GM18868 (cell line): Measurements from ENCODE around the gene CTDP1.

Experiments used
- ATAC-seq: cut with Tn5 transposase; IDR thresholded peaks from one replicate; pipeline ENCODE4 v1.9.1; 2021; ENCODE audit warnings: mild to moderate bottlenecking, moderate library complexity; ENCODE audit not compliant: unreplicated experiment

Gene CTDP1, protein sequence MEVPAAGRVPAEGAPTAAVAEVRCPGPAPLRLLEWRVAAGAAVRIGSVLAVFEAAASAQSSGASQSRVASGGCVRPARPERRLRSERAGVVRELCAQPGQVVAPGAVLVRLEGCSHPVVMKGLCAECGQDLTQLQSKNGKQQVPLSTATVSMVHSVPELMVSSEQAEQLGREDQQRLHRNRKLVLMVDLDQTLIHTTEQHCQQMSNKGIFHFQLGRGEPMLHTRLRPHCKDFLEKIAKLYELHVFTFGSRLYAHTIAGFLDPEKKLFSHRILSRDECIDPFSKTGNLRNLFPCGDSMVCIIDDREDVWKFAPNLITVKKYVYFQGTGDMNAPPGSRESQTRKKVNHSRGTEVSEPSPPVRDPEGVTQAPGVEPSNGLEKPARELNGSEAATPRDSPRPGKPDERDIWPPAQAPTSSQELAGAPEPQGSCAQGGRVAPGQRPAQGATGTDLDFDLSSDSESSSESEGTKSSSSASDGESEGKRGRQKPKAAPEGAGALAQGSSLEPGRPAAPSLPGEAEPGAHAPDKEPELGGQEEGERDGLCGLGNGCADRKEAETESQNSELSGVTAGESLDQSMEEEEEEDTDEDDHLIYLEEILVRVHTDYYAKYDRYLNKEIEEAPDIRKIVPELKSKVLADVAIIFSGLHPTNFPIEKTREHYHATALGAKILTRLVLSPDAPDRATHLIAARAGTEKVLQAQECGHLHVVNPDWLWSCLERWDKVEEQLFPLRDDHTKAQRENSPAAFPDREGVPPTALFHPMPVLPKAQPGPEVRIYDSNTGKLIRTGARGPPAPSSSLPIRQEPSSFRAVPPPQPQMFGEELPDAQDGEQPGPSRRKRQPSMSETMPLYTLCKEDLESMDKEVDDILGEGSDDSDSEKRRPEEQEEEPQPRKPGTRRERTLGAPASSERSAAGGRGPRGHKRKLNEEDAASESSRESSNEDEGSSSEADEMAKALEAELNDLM

GRCh38 chr18:79679552-79680099 lies at the start of gene CTDP1:
Gene CTDP1, plus strand, starts transcription at chr18:79679803. Its CDS starts 145 bp downstream, at chr18:79679948.
- ATAC-seq, result peak; percentile 67

DNA sequence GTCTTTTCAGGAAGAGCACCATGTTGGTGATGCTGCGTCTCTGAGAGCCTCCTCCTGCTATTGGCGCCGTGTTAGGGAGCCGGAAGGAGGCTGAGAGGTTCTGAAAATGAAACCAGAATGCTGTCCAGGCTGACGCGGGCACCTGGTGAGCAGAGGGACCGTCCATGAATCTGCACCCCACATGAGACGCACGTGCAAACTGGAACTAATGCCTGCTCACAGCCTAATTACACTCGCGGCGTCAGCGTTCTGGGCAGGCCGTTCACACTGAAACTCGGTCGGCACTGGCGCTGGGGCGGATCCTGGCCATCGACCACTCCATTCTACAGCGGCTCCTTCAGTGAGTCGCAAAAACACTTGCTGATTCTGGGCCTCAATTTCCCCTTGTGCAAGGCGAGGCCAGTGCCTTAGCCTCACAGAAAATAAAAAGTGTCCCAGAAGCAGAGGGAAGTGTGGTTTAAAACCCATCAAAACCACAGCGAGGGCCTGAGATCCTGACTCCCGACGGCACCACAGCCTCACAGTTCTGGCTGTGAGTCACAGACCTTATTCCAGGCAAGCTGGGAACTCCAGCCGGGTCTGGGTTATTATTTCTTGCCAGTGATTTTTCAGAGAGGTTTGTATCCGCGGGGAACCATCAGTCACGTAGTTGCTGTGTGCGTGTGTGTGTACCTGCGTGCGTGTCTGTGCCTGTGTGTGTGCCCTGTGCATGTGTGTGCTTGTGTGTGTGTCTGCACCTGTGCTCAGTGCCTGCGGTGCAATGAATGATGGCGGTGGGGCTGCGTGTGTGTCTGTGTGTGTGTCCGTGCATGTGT lies 49.1 kb upstream of the CTDP1 start:
- no peak for ATAC-seq

DNA sequence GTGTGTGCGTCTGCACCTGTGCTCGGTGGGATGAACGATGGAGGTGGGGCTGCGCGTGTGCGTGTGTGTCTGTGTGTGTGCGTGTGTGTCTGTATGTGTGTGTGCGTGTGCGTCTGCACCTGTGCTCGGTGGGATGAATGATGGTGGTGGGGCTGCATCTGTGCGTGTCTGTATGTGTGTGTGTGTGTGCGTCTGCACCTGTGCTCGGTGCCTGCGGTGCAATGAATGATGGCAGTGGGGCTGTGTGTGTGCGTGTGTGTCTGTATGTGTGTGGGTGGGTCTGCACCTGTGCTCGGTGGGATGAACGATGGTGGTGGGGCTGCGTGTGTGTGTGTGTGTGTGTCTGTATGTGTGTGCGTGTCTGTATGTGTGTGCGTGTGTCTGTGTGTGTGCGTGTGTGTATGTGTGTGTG lies 48.5 kb upstream of the CTDP1 start:
- no peak for ATAC-seq

- ATAC-seq, result no peak
Measured at GRCh38 chr18:79631761-79632446, 47.7 kb upstream of the CTDP1 start.

- ATAC-seq, result no peak
Measured at GRCh38 chr18:79632765-79633164, 46.8 kb upstream of the CTDP1 start.

DNA sequence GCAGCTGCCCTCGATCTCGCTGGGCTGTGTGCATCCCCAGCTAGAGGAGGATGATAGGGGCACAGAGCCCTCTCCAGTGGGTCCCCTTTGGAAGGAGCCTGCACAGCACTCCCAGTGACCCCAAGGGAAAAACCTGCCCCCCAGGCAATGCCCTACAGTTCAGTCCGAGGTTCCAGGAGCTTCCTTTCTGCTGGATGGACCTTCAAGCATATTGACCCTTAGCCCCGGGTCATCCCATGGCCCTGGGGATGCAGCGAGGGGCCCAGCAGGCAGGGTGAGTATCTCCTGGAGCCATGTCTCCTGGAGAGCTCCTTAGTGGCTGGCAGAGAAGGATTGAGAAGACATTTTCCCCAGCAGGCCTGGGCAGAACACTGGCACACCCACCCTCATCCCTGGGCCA lies 45.4 kb upstream of the CTDP1 start:
- no peak for ATAC-seq

GRCh38 chr18:79634593-79635426 lies 44.8 kb upstream of the CTDP1 start:
- ATAC-seq, result no peak

DNA sequence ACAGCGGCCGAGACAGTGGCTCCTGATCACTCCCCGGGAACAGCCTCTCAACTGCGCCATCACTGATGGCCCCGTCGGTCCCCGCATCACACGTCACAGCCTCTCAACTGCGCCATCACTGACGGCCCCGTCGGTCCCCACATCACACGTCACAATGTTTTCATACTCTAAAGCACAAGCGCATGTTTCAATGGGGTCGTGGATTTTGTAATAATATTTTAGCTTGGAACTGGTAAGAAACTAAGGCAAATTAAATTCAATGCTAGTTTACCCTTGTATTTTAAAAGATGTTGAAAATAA lies 44.2 kb upstream of the CTDP1 start:
- no peak for ATAC-seq

DNA sequence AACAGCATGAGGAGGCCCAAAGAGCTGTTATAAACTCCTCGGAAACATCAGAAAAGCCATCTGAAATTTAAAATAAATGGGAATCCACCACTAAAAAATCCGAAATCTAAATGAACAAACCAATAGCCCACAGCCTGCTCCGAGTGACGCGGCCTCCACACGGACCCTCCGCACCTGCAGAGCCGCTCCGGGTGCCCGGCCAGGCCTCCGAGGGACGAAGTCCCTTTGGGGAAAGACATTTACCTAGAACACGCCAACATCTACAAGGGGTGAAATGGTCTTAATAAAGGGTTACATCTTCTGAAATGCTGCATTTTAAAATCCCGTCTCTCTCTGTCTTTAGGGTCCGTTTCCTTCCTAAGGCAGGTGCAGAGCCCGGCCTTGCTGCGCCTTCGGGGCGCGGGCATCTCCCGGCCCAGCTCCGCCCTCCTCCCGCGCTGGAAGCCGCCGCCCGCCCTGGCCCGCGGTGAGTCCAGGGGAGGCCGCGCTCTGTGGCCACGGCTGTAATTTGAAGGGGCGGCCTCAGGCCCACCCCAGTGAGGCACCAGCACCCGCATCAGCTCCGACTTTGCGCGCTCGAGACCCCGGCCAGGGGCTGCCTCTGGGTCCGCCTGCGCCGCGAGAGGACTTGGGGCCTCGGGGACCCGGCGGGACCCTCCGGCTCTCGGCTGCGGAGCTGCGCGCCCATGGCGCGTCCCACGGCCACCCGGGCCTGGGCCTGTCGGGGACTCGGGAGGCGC lies 42.3 kb upstream of the CTDP1 start:
- no peak for ATAC-seq

DNA sequence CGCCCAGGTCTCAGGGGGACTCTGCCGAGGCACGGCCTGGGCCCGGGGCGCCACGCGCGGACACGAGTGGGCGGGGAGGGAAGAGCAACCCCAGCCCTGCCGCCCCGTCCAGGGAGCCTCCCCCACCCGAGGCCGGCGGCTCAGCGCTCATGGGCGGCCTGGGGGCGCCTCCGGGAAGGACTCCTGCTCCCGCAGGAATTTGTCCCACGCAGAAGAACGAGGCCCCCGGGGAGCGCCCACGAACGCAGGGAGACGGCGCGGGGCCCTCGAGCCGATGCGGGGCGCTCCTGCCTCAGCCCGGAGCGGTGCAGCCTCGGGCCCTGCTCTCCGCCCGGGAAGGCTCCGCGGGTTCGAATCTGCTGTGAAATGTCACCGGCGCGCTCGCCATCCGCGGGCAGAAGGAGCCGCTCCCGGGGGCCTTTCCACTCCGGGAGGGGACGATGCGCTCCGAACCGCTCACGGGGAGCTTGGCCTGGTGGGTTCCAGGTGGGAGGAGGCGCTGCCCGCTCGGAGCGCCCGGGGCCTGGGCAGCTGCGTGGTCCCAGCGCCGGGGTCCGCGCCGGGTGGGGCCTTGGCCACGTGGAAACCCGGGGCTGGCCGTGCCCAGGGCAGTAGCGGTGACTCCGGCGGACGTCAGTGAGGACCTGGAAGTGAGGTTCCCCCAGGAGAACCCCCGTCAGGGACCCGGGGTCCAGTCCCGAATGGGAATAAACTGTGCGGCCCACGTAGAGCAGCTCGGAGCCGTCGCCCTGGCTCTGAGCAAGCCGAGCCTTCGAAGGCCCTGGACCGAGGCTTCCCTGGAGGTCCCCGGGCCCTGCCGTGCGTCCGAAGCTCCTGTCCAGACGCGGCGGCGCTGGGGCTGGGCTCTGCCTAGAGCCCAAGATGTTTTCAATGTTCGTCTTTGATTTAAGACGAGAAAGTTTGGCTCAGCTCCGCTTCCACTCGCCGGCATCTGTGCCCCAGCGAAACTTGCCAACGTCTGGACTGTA lies 41.4 kb upstream of the CTDP1 start:
- no peak for ATAC-seq

DNA sequence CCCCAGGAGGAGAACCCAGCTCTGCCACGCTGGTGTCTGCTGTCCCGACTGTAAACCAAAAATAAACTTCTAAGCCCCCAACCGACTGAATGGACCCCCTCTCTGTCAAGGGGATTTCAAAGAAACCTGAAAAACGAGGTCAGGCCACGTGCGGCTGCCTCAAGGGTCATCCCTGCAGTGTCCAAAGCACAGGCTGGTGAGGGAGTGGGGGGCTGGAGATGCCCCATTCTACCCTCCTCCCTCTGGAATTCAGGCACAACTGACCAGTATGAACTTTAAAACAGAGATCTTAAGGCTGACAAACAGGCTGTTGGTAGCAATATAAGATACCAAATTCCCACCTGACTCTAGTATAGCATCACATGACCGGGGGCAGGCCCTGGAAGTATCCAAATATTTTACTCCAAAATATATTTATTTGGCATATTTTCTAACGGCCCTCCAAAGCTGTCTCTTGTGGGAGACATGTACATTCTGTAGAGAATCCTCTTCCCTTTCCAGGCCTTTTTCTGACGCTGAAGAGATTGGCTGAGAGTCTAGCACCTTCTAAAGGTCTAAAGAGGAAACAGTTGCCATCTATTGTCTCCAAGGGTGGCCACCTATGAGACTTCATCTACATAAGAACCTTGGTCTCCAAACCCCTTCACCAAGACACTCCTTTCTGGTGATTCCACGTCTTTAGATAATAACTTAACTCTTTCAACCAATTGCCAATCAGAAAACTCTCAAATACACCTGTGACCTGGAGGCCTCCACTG lies 40.4 kb upstream of the CTDP1 start:
- ATAC-seq, result no peak

DNA sequence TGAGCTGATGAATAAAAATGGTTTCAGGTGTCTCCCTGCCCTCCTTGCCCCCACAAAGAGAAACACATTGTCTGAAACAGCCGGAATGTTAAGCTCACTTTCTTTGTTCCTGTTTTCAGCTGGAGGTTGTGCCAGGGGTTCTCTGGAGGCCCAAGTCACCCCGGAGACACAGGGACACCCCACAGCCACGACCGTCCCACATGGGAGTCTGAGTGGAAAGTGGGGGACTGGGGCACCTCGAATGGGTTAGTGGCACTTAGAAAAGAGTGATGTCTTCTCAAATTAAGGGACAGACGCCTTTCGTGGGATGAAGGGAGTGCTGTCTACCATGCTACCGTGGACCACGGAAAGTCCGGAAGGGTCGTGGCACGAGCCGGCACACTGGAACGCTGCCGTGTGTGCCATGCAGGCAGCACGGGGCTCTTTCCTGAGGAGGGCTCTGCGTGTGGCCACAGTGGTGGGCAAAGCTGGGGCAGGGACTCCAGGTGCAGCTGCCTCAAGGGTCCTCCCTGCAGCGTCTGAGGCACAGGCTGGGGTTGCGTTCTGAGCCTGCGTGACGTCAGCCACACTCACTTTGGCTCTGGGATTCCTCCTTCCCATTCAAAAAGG lies 39.4 kb upstream of the CTDP1 start:
- no peak for ATAC-seq

- ATAC-seq, result no peak
Measured at GRCh38 chr18:79640875-79641274, 38.7 kb upstream of the CTDP1 start.

- no peak for ATAC-seq
Measured at GRCh38 chr18:79641722-79642497, 37.7 kb upstream of the CTDP1 start.

DNA sequence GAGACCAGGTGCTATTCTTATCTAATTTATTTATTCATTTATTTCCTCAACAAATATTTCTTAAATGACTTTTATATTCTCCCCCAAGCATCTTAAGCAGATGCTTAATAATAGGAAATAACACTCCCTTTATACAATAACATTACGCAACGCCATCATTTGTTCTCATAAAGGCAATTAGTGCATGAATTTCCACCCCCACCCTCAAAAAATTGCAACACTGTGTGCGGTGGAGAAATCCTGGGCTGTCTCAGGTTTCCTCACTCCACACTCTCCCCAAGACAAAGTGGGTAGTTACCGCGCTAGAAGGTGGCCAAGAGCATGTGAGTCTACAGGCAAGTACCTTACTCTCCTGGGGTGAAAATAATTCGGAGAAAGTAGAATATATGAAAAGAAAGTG lies 37.0 kb upstream of the CTDP1 start:
- ATAC-seq, result no peak
